Suprapubic skin (tissue), 4 donors: ENCODE measurements around the gene DPEP2. TPM values are rescaled to one million over a fixed set of nuclear protein-coding genes. Genes with fewer than 3 reads are reported as not detected.
"Not testable (repeated sequence)": the region's sequence is repeated elsewhere in the genome, so short reads cannot be mapped to it uniquely, and the experiment has no call there.

Experiments
- DNase-seq, 2 donors: peaks; one replicate each; pipeline ENCODE4 v3.0.0-alpha.2; 2019; ENCODE audit warnings: low spot score in 2 of 2
- H3K27ac ChIP-seq: fragments of 200-600 bp; sonication (generic); one replicate; pipeline ENCODE4 v1.5.1; 2019
- H3K27me3 ChIP-seq: fragments of 200-600 bp; sonication (generic); one replicate; pipeline ENCODE4 v1.5.1; 2019
- H3K36me3 ChIP-seq: fragments of 200-600 bp; sonication (generic); one replicate; pipeline ENCODE4 v1.5.1; 2019
- H3K4me1 ChIP-seq: fragments of 200-600 bp; sonication (generic); one replicate; pipeline ENCODE4 v1.5.1; 2019
- H3K4me3 ChIP-seq: fragments of 200-600 bp; sonication (generic); one replicate; pipeline ENCODE4 v1.5.1; 2019; ENCODE audit warnings: mild to moderate bottlenecking
- H3K9me3 ChIP-seq: fragments of 200-600 bp; sonication (generic); one replicate; pipeline ENCODE4 v1.5.1; 2019
- CTCF ChIP-seq, 2 donors: fragments of 200-600 bp in 1 of 2; fragments of 450-650 bp in 1 of 2; sonication (generic) in 1 of 2; IDR thresholded peaks; one replicate each; pipeline ENCODE4 v1.5.1; 2016 to 2019; ENCODE audit warnings: antibody characterized with exemption in 2 of 2, mild to moderate bottlenecking in 1 of 2, moderate library complexity in 1 of 2
- EP300 ChIP-seq: sonication (generic); formaldehyde crosslinking; IDR thresholded peaks from one replicate; pipeline ENCODE4 v1.6.1; 2017; ENCODE audit warnings: antibody characterized with exemption
- POLR2A ChIP-seq, 2 donors: fragments of 450-650 bp; IDR thresholded peaks; one replicate each; pipeline ENCODE4 v1.6.1; 2017; ENCODE audit warnings: antibody characterized with exemption in 2 of 2, mild to moderate bottlenecking in 2 of 2, moderate library complexity in 2 of 2
- POLR2AphosphoS5 ChIP-seq, 3 donors: sonication (generic); formaldehyde crosslinking; IDR thresholded peaks; one replicate each; pipeline ENCODE4 v1.6.1; 2017; ENCODE audit warnings: antibody characterized with exemption in 3 of 3
- WGBS: methylation state at CpG from one replicate; pipeline ENCODE4 v1.1.5; 2018; 5-methylcytosine and 5-hydroxymethylcytosine counted together
- total RNA-seq, 4 donors: library from RNA; depleted of rRNA; stranded (reverse); fragments of >200 nt; gene quantifications; one replicate each; pipeline ENCODE4 v1.1.0, GENCODE V29; 2016

Gene DPEP2
- total RNA-seq, 4 donors from 2014 or later = 0.56 TPM; not detected in 3

- Histone ChIP-seq H3K4me3 (no peak overlapping the region), H3K4me1 (peaks cover 22% of the 10 kb centered on the region), H3K27ac (no peak overlapping the region), H3K9me3 (no peaks in the 10 kb centered on the region), H3K27me3 (no peaks in the 10 kb centered on the region), H3K36me3 (no peaks in the 10 kb centered on the region)
- TF ChIP-seq POLR2A (IDR thresholded peaks at IDR 0.05) (no peak), POLR2AphosphoS5 (IDR thresholded peaks at IDR 0.05) (no peak), CTCF (IDR thresholded peaks at IDR 0.05) (no peak), EP300 (no peak)
- 85% methylated on average over 4 of the region's 4 CpGs for WGBS
- DNase-seq = no peak
Measured at GRCh38 chr16:68003031-68003430, 3.7 kb upstream of the DPEP2 start.

- Histone ChIP-seq H3K36me3 (no peaks in the 10 kb centered on the region), H3K27me3 (no peaks in the 10 kb centered on the region), H3K27ac (peak overlapping the region; percentile 39), H3K4me1 (peaks cover 10% of the 10 kb centered on the region), H3K9me3 (no peaks in the 10 kb centered on the region), H3K4me3 (no peak overlapping the region)
- WGBS = 45% methylated on average over 3 of the region's 3 CpGs
- no peak for TF ChIP-seq POLR2A (IDR thresholded peaks at IDR 0.05)
- no peak for TF ChIP-seq EP300
- TF ChIP-seq POLR2AphosphoS5 (IDR thresholded peaks at IDR 0.05) = no peak
- no peak for TF ChIP-seq CTCF (IDR thresholded peaks at IDR 0.05)
- no peak for DNase-seq
Measured at GRCh38 chr16:68000450-68000849, 1.2 kb upstream of the DPEP2 start.

- Histone ChIP-seq H3K4me3 (no peak overlapping the region), H3K27ac (peak overlapping the region; percentile 39), H3K9me3 (no peaks in the 10 kb centered on the region), H3K36me3 (no peaks in the 10 kb centered on the region), H3K27me3 (no peaks in the 10 kb centered on the region), H3K4me1 (peaks cover 5% of the 10 kb centered on the region)
- 53% methylated on average over 1 of the region's 2 CpGs for WGBS
- no peak for TF ChIP-seq CTCF (IDR thresholded peaks at IDR 0.05)
- no peak for TF ChIP-seq EP300
- no peak for TF ChIP-seq POLR2A (IDR thresholded peaks at IDR 0.05)
- no peak for TF ChIP-seq POLR2AphosphoS5 (IDR thresholded peaks at IDR 0.05)
- no peak for DNase-seq
Measured at GRCh38 chr16:67999985-68000384, 701 bp upstream of the DPEP2 start.

- not testable (repeated sequence) for H3K9me3 ChIP-seq, H3K4me1 ChIP-seq, H3K27me3 ChIP-seq, H3K4me3 ChIP-seq, H3K27ac ChIP-seq, DNase-seq, H3K36me3 ChIP-seq
- WGBS = 100% methylated on average over 1 of the region's 36 CpGs
Measured at GRCh38 chr16:67998231-67998778, 979 bp downstream of the DPEP2 start.

GRCh38 chr16:67996666-67997065 lies 2.6 kb downstream of the DPEP2 start:
- H3K4me3 ChIP-seq = no peak overlapping the region
- no peaks in the 10 kb centered on the region for H3K36me3 ChIP-seq
- no peak for DNase-seq
- H3K9me3 ChIP-seq = no peaks in the 10 kb centered on the region
- peaks cover 15% of the 10 kb centered on the region for H3K4me1 ChIP-seq
- WGBS = 96% methylated on average over 5 of the region's 5 CpGs
- no peak overlapping the region for H3K27ac ChIP-seq
- TF ChIP-seq POLR2AphosphoS5 (IDR thresholded peaks at IDR 0.05) (no peak), CTCF (IDR thresholded peaks at IDR 0.05) (no peak), EP300 (no peak), POLR2A (IDR thresholded peaks at IDR 0.05) (no peak)
- H3K27me3 ChIP-seq = no peaks in the 10 kb centered on the region

- peaks cover 15% of the 10 kb centered on the region for H3K4me1 ChIP-seq
- H3K27ac ChIP-seq = no peak overlapping the region
- no peaks in the 10 kb centered on the region for H3K36me3 ChIP-seq
- H3K9me3 ChIP-seq = no peaks in the 10 kb centered on the region
- 77% methylated on average over 5 of the region's 5 CpGs for WGBS
- H3K4me3 ChIP-seq = no peak overlapping the region
- DNase-seq = no peak
- H3K27me3 ChIP-seq = no peaks in the 10 kb centered on the region
- TF ChIP-seq CTCF (IDR thresholded peaks at IDR 0.05) (no peak), EP300 (no peak), POLR2A (IDR thresholded peaks at IDR 0.05) (no peak), POLR2AphosphoS5 (IDR thresholded peaks at IDR 0.05) (no peak)
Measured at GRCh38 chr16:67995423-67995822, 3.9 kb downstream of the DPEP2 start.

- not testable (repeated sequence) for H3K4me3 ChIP-seq, H3K36me3 ChIP-seq, H3K9me3 ChIP-seq, H3K27me3 ChIP-seq, DNase-seq
- peaks cover 15% of the 10 kb centered on the region for H3K4me1 ChIP-seq
- H3K27ac ChIP-seq = peak overlapping the region; percentile 4
- WGBS = 90% methylated on average over 2 of the region's 6 CpGs
Measured at GRCh38 chr16:67994040-67994408, 5.3 kb downstream of the DPEP2 start.
